ENCODE measurements around the gene RER1. TPM values are rescaled to one million over a fixed set of nuclear protein-coding genes. Genes with fewer than 3 reads are reported as not detected.

Gene RER1
- total RNA-seq, 1 experiment from 2014 or later, result 155 TPM

DNA sequence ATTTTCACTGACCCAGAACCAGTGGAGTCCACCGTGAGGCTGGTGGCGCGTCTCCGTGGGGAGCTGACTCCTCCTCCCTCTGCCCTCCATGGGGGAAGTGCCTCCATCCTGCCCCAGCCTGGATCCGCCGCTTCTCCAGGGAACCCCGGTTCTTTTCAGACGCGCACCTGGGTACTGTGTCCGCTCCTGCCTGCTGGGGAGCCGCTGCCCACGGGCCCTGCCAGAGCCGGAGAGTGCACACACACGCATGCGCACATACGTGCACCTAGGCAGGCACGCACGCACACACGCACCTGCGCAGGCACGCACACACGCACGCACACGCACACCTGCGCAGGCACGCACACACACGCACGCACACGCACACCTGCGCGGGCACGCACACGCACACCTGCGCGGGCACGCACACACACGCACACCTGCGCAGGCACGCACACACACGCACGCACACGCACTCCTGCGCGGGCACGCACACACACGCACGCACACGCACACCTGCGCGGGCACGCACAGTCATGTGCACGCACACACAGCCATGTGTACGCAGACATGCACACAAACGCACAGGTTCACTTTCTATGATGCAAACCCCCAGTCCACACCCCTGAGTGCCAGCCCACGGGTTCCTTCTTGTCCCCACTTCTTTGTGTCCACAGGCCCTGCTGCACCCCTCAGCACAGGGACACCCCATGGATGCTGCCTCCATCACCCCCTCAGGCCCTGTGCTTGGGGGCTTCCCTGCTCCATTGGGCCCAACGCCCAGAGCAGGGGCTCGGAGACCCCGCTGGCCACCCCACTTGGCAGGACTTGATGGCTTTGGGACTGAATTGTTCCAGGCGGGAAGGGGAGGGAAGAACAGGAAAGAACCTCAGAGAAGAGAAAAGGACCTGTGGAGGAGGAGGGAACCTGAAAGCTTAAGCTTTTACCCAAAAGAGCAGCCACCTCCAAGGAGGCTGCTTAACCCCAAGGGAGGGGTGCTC lies 43.0 kb upstream of the RER1 start (continued):
- TF ChIP-seq, protein P1, sequence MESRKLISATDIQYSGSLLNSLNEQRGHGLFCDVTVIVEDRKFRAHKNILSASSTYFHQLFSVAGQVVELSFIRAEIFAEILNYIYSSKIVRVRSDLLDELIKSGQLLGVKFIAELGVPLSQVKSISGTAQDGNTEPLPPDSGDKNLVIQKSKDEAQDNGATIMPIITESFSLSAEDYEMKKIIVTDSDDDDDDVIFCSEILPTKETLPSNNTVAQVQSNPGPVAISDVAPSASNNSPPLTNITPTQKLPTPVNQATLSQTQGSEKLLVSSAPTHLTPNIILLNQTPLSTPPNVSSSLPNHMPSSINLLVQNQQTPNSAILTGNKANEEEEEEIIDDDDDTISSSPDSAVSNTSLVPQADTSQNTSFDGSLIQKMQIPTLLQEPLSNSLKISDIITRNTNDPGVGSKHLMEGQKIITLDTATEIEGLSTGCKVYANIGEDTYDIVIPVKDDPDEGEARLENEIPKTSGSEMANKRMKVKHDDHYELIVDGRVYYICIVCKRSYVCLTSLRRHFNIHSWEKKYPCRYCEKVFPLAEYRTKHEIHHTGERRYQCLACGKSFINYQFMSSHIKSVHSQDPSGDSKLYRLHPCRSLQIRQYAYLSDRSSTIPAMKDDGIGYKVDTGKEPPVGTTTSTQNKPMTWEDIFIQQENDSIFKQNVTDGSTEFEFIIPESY (IDR thresholded peaks at IDR 0.05; ENCODE audit: extremely low read depth, insufficient replicate concordance, low read length), result no peak

DNA sequence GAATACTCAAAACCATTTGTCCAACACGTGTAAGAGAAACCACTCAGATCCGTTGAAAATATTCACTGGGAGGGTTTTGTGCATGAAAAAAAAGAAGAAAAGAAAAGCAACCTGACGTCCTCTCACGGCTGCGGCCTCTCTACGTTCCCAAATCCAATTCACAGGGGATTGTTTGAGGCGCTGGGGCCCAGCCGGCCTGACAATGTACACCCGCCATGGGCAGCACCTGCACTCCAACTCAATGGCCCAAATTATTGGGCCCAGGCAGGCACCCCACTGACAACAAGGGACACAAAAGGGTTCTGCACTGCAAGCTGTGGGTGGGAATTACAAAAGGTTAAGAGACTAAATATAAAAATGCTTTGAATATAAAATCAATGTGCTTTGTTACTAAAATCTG lies 41.8 kb upstream of the RER1 start:
- Histone ChIP-seq H3K79me2 (ENCODE audit: insufficient read depth, low read length) (no peaks in the 10 kb centered on the region), H3K36me3 (ENCODE audit: control insufficient read depth in 1 of 2, insufficient read depth in 2 of 2, low read length in 2 of 2) (no peaks in the 10 kb centered on the region), H3K9ac (ENCODE audit: low read length) (no peak overlapping the region), H4K20me1 (ENCODE audit: insufficient read depth) (no peaks in the 10 kb centered on the region), H3K27ac (ENCODE audit: low read depth, low read length) (no peak overlapping the region), H3K27me3 (ENCODE audit: insufficient read depth, low read length) (no peaks in the 10 kb centered on the region), H3K9me3 (ENCODE audit: control insufficient read depth in 1 of 2, insufficient read depth in 1 of 2, low read depth in 1 of 2, low read length in 2 of 2) (no peaks in the 10 kb centered on the region), H2AFZ (ENCODE audit: low read depth, low read length, poor library complexity, severe bottlenecking) (no peak overlapping the region), H3K4me1 (ENCODE audit: control insufficient read depth in 1 of 2, insufficient read depth in 2 of 2, low read length in 2 of 2) (no peaks in the 10 kb centered on the region), H3K9me2 (ENCODE audit: insufficient read depth) (no peaks in the 10 kb centered on the region), H3K4me3 (replicated peaks in 1 of 2; ENCODE audit: low read depth in 1 of 2, low read length in 2 of 2) (no peak overlapping the region), H3K4me2 (ENCODE audit: low read length) (no peak overlapping the region)
- TF ChIP-seq, protein P1 (IDR thresholded peaks at IDR 0.05; ENCODE audit: extremely low read depth, insufficient replicate concordance, low read length), result no peak
- TF ChIP-seq SRF (IDR thresholded peaks at IDR 0.05; ENCODE audit: low read depth) (no peak), TCF7L2 (IDR thresholded peaks at IDR 0.05; ENCODE audit: borderline replicate concordance, extremely low read depth, insufficient read depth, insufficient read length) (no peak), ELF1 (IDR thresholded peaks at IDR 0.05; ENCODE audit: borderline replicate concordance, low read depth) (no peak), SIN3A (IDR thresholded peaks at IDR 0.05; ENCODE audit: low read depth) (no peak), POLR2AphosphoS5 (IDR thresholded peaks at IDR 0.05; ENCODE audit: low read depth, low read length) (no peak)
- TF ChIP-seq, protein P2, sequence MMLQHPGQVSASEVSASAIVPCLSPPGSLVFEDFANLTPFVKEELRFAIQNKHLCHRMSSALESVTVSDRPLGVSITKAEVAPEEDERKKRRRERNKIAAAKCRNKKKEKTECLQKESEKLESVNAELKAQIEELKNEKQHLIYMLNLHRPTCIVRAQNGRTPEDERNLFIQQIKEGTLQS (IDR thresholded peaks at IDR 0.05), result no peak
- ATAC-seq, result no peak
- ChIA-PET CTCF (no interaction called here), POLR2A (no interaction called here), RAD21 (ENCODE audit: low non-redundant PET in 1 of 2, low total read pairs in 2 of 2, uncharacterized antibody in 2 of 2, unreplicated experiment in 2 of 2) (no interaction called here)
- DNase-seq (ENCODE audit: low read depth, low spot score), result no peak
- intact Hi-C loops (cut with micrococcal nuclease), result no loop called here
- no TSS peak for BruUV-seq (replicated peaks)
